Measurements from ENCODE around the gene C14orf119.

Gene C14orf119

DNA sequence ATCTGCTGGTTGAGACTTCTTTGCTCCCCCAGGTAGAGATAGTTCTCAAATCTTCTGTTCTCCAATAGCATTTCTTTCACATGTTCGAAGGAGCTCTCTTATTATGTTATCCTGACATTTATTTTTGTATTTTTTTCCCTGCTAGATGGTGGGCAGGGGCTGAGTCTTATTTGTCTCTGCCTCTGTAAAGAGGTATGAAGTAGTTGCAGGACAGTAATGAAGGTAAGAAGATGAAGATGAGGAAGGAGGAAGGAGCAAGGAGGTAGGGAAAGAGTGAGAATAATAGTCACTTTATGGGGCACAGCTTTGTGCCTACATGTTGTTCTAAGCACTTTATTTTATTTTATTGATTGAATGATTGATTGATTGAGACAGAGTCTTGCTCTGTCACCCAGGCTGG lies 14.5 kb downstream of the C14orf119 start:
- no peak for DNase-seq (ENCODE audit: low read depth in 2 of 2)

- no peak for DNase-seq (ENCODE audit: low read depth in 2 of 2)
Observed at GRCh38 chr14:23110579-23111365, 15.5 kb downstream of the C14orf119 start.

DNA sequence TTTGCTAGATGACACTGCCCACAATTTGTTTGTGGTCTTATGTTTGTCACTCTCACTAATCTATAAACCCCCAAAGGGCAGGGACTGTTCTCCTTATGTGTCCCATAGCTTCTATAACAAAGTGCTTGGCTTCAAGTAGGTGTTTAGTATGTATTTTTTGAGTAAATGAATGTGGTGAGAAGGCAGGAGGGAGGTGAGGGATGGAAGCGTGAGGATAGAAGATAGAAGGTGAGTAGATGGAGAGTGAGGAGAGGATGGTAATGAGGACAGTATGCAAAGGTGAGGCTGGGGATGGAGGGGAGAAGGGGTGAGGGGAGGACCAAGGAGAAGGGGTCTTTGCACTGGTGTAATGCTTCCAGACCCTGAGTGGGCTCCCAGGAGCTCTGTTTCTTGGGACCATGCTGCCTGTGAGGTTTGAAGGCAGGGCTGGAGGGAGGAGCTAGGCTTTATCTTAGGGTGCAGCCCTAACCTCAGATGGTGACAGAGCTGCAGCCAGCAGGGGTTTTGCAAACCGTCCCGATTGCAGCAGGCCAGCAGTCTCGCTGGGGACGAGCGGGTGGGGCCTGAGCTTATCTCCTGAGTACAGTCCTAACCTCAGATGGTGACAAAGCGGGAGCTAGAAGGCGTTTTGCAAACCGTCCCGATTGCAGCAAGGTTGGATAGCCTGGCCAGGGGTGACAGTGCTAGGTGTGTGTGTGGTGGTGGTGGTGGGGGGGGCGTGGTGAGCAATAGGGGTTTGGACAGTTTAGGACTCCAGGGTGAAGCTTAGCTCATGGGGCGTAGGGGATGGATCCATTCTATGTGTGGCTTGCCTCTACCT lies 17.3 kb downstream of the C14orf119 start:
- no peak for DNase-seq (ENCODE audit: low read depth in 2 of 2)

DNA sequence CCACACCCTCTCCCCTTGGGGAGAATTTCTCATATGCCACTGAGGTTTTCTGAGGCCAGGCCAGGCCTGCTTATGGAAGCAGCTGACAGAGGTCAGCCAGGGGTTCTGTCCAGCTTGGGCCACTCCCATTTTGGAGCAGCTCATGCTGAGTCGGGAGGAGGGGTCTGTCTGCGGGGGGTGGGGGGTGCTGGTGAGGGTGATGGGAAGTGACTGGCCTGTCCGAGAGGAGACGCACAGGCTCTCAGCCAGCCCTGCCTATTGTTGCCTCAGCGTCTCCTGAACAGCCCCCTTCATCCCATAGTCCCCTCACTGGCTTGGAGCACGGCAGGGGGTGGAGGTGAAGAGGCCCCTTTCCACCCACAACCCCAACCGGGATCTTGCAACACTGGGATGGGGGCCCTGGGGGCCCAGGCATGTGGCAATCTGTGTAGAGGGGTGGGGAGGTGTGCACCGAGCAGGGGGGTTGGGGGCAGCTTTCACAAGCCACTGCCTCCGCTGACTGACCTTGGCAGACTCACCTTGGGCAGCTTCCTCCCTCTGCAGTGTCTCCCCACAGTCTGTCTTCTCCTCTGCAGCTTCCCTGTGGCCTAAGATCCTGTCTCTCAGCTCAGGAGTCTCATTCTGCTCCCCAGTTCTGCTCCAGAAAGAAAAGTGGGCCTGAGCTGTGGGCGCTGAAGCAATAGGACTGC lies 18.3 kb downstream of the C14orf119 start:
- no peak for DNase-seq (ENCODE audit: low read depth in 2 of 2)

DNA sequence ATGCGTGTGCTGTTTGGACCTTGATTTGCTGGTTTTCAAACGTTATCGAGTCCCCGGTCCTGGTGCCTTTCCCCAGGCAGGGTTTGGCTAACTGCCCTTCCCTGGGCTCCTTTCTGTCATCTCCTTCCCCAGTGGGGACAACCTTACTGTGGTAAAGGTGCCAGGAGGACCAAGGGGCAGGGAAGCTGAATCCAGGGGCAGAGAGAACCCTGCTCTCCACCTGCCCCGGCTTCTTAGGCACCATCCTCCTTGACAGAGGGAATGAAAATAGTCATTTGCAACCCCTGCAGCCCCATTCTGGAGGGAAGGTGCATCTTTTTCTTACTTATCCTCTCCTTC lies 18.8 kb downstream of the C14orf119 start:
- no peak for DNase-seq (ENCODE audit: low read depth in 2 of 2)

- DNase-seq (ENCODE audit: low read depth in 2 of 2): no peak
Observed at GRCh38 chr14:23114669-23115038, 19.3 kb downstream of the C14orf119 start.

DNA sequence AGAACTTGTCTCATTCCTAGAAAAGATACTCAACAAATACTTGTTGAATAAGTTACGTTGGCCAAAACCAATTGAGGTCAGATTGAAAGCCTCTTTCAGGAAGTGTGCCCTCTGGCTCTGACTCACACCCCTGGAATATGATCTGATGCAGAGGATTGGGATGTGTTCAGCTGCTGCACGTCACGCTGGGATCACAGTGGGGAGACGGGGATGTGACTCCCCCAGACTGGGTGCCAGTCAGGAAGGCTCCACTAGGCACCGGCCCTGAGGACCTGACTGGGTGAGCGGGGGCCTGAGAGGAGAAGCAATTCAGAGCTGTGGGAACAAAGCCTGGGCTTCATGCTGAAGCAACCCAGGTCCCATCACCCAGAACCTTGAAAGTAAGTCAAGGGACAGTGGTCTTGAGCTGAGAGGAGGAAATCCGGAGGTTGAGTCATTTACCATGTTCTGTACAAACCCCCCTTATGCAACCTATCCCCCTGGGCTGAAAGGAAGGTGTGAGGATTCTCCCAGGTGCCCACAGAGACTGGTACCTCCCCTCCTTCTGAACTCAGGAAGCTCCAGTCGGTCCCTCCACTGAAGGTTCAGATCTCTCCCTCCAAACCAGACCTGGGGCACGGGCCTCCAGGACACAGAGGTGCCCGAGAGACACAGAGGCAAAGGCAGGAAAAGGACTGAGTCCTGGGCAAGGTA lies 19.9 kb downstream of the C14orf119 start:
- DNase-seq (ENCODE audit: low read depth in 2 of 2): no peak

DNA sequence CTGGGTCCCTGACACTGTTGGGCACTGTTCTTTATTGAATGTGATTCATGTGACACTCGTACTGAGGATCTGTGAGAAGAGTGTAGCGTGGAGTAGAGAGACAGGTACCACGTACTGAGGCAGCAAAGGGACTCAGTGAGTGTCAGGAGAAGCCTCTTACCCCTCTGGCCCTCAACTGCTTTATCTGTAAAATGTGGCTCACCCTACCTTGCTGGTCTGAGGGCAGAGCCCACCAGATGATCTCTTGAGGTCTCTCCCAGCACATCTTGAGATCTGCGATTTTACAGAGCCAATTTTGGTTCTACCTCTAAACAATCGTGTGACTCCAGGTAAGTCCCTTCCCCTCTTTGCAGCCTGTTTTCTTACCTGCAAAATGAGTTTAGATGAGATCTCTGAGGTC lies 20.6 kb downstream of the C14orf119 start:
- DNase-seq (ENCODE audit: low read depth in 2 of 2): no peak

DNA sequence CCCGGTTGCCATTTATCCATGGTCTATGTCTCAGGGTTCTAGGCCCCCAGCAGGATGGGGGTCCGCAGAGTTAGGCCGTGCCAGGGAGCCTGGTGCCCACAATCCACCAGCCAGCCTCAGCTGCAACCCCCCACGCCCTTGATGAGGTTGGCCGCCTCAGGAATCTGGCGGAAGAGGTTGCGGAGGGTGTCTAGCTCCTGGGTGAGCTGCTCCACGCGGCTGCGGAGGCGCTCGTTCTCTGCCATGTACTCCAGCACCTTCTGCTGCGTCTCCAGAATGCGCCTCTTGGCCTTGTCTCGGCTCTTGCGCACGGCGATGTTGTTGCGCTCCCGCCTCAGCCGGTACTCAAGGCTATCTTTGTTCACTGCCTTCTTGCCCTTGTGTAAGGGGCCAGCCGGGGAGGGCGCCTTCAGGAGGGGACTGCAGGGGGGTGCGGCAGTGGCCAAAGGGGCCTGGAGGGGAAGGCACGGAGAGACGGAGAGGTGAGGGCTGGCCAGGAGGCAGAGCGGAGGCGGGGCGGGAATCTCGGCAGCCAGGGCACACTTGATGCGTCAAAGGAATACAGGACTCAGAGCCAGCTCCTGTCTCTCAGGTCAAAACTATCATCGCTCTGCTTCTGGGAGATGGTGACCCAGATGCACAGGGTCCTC lies 22.2 kb downstream of the C14orf119 start:
- DNase-seq (ENCODE audit: low read depth in 2 of 2): no peak

- no peak for DNase-seq (ENCODE audit: low read depth in 2 of 2)
Observed at GRCh38 chr14:23118506-23119362, 23.4 kb downstream of the C14orf119 start, which contains the start of gene CEBPE. Gene CEBPE (minus strand): TSS chr14:23119255. CDS start chr14:23119091, 164 bp downstream.

GRCh38 chr14:23119363-23120327 lies 24.3 kb downstream of the C14orf119 start:
- DNase-seq (ENCODE audit: low read depth in 2 of 2): no peak

- DNase-seq (ENCODE audit: low read depth in 2 of 2): peak; percentile 51 to 52
Observed at GRCh38 chr14:23120541-23121251, 25.4 kb downstream of the C14orf119 start.

DNA sequence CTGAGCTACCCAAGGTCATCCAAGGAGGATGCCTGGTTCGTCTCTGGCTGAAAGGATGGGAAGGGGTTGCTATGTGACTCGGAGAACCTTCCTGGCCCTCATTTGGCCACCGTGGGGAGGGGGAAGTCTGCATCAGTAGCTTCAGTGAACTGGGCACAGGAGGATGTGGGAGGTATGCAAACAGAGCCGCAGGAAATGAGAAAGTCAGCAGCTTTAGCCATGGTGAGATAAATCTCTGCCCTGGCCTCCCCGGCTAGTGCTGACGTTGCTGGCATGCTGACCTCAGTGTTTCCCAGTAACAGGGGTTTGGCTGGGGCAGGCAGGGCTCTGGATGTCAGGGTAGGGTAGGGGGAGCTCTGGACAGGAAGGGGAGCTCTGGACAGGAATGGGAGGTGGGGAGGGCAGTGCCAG lies 26.1 kb downstream of the C14orf119 start:
- no peak for DNase-seq (ENCODE audit: low read depth in 2 of 2)

DNA sequence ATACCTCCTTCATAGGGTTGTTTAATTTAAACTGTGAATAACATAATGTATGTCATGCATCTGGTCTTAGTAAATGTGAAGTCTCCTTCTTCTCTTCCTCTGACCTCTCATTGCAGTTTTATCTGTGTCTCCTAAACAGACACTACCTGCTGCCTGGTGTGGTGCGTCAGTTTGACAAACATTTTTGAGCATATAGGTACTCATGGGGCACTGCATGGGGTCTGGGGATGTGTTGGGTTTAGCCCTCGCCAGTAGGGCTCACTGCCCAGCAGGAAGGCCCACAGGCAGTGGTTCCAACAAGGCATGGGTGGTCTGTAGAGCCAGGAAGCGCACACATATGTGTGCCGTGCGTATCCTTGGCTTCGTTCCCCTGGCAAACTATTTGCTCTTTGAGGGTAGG lies 26.8 kb downstream of the C14orf119 start:
- DNase-seq (ENCODE audit: low read depth in 2 of 2): no peak

DNA sequence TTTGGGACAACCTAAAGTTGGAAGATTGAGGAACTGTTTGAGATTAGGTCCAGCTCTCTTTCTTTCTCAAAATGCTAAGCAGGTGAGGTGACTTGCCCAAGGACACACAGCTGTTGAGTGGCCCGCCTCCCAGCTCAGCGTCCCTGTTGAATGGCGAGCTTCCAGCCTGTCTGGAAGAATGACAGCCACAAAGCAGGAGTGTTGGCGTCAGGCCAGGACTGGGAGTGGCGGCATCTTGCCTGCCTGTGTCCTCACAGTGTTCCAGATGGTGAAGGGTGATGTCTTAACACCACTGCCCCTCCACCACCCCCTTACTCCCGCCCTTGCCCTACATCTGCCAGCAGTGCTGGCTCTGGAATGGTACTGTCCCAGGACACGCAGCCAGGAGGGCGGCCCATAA lies 28.1 kb downstream of the C14orf119 start:
- no peak for DNase-seq (ENCODE audit: low read depth in 2 of 2)

GRCh38 chr14:23124337-23124954 lies 29.1 kb downstream of the C14orf119 start:
- no peak for DNase-seq (ENCODE audit: low read depth in 2 of 2)

DNA sequence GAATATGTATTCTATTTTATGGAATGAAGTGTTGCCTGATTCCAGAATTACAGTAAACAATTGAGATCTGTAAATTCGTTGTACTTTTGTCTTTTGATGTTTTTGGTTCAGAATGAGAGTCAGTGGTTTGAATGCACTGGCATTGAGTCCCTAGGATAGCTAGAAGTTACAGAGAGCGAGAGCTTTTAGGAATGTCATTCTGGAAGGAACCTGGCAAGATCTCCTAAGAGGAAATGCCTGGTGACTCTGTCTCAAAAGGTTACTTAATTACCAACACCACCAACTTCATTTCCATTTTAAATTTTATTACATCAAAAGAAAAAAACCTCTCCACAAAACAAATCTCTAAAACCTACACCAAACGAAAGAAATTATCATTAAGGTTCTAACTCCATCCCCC lies 29.7 kb downstream of the C14orf119 start:
- no peak for DNase-seq (ENCODE audit: low read depth in 2 of 2)

DNA sequence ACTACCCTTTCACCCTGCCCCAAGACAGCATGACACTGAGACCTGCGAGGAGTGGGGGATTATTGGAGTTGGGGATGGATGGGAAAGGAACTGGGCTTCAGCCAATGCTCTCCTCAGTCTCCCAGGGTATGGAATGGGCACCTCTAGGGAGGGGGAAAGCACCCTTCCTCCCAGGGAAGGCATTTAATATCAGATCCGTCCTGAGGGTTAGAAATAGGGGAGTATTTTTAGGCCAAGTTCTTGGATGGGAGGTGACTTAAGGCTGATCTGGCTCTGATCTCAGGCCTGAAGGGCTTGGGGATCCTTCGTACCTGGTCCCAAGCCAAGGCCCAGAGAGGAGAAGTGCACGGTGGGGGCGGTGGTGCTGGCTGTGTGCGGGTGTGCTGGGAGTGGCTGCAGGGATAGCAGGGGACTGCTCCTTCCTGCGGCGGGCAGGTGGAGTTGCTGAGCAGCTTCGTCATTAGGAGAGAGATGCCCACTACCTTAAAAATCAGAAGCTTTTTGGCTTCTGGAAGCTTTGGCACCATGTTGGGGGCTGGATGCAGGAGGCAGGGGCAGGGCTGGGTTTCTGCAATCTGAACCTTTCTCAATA lies 30.7 kb downstream of the C14orf119 start:
- no peak for DNase-seq (ENCODE audit: low read depth in 2 of 2)
